GM18508 (cell line): ENCODE measurements around the gene IL17RD.

Source experiments
- ATAC-seq: cut with Tn5 transposase; IDR thresholded peaks from one replicate; pipeline ENCODE4 v1.9.1; 2021; ENCODE audit warnings: moderate number of reproducible peaks; ENCODE audit not compliant: insufficient read depth, unreplicated experiment

IL17RD gene

DNA sequence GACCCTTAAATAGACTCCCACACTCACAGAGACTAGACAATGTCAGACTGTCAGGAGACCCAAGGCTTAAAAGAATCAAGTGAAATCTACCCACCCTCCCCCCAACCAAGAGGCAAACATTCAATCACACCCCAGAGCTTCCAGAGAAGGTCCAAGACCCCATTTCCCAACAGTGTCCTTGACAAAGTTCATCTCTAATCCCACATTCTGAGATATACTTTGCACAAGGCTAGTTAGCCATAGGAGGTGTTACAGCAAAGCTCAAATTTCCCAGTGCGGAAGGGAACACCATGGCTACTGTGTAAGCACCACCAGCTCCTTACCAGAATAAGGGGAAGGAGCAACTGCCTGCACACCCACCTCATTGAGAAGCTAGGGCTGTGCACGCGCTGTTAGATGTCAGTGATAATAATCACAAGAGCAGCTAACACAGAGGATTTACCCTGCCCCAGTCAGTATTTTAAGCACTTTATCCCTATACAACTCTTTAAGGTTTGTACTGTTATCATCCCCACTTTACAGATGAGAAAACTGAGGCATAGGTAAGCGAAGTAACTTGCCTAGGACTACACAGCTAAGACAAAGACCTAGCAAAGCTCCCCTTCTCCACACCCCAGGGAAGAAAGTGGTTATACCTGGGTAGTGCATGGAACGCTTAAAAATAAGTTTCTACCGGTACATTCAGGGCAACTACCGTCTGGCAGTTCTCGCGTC lies 87.4 kb downstream of the IL17RD start:
- no peak for ATAC-seq

DNA sequence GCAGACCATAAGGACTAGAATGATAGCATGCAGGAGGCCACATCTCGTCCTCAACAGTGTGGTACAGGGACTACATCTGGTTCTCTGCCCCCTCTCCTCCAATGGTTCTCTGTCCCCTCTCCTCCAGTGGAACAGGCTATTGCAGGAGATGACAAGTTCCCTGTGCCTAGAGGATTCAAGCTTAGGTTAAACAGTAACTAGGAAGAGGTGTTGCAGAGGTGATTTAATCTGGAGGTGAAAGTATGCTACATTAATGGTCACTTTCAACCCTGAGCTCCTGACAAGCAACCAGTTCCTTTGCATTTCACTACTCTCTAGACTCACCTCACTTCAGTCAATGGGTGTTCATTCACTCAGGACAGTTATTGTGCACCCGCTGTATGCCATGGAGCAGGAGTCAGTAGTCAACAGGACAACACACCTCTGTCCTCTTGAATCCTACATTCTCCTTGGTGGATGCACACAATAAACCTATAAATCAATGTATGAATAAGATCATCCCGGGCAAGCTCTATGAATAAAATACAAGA lies 88.7 kb downstream of the IL17RD start:
- ATAC-seq = no peak

DNA sequence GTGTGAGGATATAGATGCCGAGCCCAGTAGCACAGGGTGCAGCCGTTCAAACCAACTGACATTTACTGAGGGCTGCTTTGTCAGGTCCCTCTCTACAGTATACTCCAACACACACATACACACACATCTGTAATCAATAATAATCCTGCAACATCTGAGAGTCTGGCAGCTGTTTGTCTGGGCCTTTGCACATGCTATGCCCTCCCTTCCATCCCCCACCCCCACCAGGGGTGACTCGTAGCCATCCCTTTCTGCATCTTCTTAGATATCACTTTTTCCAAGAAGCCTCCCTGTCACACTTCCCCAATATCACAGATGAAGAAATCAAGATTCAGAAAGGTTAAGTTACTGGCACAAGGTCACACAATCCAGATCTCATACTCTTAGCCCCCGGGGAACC lies 91.0 kb downstream of the IL17RD start:
- ATAC-seq = no peak

DNA sequence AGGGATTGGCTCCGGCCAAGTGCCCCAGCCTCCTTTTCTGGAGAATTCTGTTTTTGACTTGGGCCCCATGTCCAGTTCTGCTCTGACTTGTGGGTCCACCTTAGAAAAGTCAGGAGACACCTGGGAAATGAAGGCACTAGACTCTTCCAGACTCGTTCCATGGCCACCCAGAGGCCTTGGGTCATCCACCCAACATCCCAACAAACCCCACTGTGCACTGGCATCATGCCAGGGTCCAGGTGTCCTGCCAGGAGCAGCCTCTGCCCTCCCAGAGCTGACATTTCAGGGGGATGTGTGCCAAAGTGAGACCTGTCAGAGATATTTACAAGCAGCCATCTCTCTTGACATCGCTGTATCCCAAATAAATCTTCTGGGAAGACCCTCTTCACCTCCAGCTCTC lies 91.5 kb downstream of the IL17RD start:
- ATAC-seq = no peak

DNA sequence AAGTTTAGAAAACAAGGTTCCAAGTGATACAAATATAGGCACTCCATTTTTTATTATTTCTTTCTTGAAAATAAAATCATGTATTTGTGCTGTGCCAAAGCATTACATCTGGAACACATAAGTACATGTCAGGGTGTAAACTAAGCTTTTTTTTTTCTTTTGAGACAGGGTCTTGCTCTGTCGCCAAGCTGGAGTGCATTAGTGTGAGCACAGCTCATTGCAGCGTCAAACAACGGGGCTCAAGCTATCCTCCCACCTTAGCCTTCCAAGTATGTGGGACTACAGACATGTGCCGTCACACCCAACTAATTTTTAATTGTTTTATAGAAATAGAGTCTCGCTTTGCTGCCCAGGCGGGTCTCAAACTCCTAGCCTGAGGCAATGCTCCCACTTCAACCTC lies 95.7 kb downstream of the IL17RD start:
- no peak for ATAC-seq

DNA sequence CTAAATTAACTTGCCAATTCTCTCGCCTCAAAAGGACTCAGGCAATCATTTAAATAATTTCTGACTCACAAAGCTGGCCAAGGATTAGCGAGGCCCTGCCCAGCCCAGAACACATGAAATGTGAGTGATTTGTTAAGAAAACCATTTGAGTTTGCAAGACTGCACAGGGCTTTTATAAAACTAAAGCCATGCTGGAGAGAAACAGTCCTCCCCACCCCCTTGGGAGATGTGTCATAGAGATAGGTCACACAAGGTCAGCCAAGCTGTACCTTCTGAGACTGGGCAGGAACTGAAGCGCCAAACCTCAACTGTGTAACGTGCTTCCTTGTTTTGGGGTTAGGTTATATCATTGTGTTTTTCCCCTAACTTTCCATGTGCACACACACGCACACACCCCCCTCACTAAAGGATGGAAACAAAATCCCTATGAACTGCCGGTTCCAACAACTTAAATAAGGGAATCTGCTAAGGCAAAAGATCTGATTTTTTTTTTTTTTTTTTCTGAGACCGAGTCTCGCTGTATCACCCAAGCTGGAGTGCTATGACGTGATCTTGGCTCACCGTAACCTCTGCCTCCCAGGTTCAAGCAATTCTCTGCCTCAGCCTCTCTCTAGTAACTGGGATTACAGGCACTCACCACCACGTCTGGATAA lies 96.6 kb downstream of the IL17RD start:
- peak; percentile 99 for ATAC-seq

DNA sequence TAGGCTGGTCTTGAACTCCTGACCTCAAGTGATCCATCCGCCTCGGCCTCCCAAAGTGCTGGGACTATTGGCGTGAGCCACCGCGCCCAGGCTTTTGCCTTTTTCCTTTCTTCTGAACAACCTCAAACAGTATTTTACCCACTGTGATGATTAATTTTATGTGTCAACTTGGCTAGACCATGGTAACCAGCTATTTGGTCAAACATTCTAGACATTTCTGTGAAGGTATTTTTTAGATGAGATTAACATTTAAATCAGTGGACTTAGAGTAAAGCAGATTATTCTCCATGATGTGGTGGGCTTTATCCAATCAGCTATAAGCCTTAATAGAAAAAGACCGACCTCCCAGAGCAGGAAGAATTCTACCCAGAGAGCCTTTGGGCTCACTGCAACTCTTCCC lies 98.7 kb downstream of the IL17RD start:
- no peak for ATAC-seq

DNA sequence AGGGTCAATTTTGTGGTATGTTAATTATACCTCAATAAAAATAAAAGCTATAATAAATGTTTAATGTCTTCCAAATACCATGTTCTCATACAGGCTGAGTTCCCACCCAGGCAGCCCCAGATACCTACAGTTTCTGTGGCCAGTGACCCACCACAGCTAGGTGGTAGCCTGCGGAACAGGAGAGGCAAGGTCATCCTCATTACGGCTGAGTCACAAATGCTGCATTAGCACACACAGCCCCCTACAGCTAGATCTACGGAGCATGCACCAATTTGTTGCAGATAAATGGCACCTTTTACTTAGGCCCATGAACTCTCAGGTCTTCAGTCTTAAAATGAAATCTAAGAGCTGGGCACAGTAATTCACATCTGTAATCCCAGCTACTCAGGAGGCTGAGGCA lies 99.6 kb downstream of the IL17RD start:
- ATAC-seq = no peak

DNA sequence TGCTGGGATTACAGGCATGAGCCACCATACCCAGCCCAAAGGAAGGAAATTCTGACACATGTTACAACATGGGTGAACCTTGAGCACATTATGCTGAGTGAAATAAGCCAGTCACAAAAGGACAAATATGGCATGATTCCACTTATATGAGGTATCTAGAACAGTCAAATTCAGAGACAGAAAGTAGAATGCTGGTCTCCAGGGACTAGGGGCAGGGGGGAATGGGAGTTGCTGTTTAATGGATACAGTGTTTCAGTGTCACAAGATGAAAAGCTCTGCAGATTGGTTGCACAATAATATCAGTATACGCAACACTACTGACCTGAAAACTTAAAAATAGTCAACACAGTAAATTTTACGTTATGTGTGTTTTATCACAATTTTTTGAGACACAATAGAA lies 100.6 kb downstream of the IL17RD start:
- ATAC-seq = no peak

DNA sequence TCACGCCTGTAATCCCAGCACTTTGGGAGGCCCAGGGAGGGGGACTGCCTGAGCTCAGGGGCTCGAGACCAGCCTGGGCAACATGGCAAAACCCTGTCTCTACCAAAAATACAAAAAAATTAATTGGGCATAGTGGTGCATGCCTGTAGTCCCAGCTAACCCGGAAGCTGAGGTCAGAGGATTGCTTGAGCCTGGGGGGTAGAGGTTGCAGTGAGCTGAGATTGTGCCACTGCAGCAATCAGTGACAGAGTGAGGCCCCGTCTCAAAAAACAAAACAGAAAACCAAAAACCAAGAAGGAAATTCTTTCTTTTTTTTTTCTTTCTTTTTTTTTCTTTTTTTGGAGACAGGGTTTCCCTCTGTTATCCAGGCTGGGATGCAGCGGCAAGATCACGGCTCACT lies 101.2 kb downstream of the IL17RD start:
- no peak for ATAC-seq

DNA sequence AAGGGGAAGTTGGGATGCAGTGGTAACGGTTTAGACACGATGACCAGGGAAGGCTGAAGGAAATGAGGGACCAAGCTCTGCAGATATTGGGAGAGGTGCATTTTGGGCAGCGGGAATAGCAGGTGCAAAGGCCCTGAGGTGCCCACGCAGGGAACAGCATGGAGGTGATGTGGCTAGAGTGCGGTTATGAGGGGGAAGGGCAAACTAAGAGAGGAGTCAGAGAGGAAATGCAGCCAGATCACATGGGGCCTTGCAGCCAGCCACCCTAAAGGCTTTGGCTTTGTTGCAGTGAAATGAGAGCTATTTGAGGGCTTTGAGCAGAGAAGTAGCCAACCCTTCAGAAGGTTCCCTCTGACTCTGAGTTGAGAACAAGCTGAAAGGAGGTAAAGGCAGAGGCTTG lies 102.1 kb downstream of the IL17RD start:
- ATAC-seq = no peak

DNA sequence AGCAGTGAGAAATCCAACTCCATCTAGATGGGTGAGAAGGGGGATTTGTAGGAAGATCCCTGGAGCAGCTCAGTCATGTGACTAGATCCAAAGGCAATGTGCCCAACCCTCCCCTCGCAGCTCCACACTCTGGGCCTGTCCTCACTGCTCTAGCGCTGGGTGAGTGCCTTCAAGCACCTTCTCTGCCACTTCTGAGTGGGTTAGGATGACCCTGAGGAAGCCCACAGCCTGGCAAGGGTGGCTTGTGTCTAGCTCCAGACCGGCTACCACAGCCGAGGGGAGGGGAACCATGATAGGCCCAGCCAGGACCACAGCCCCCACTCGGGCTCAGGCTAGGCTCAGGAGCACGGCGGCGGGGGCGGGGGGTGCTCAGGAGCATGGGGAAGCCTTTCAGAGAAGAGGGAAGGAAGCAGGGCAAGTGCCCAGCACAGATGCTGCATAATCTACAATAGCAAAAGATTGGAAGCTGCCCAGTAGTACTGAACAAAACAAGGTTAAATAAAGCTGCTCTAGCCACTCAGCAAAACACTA lies 103.0 kb downstream of the IL17RD start:
- no peak for ATAC-seq

DNA sequence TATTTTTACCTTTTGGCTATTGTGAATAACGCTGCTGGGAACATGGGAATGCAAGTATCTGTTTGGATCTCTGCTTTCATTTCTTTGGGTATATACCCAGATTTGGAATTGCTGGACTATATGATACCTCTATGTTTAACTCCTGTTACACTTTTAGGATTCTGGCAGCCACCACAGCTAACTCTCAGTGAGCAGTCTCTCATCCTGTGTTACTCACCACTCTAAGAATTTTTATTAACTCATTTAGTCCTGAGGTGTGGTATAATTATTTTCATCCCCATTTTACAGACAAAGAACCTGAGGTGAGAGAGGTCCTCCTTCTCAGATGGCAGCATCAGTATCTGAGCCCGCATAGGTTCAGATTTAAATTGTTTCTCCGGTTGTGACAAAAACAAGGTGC lies 103.6 kb downstream of the IL17RD start:
- no peak for ATAC-seq

DNA sequence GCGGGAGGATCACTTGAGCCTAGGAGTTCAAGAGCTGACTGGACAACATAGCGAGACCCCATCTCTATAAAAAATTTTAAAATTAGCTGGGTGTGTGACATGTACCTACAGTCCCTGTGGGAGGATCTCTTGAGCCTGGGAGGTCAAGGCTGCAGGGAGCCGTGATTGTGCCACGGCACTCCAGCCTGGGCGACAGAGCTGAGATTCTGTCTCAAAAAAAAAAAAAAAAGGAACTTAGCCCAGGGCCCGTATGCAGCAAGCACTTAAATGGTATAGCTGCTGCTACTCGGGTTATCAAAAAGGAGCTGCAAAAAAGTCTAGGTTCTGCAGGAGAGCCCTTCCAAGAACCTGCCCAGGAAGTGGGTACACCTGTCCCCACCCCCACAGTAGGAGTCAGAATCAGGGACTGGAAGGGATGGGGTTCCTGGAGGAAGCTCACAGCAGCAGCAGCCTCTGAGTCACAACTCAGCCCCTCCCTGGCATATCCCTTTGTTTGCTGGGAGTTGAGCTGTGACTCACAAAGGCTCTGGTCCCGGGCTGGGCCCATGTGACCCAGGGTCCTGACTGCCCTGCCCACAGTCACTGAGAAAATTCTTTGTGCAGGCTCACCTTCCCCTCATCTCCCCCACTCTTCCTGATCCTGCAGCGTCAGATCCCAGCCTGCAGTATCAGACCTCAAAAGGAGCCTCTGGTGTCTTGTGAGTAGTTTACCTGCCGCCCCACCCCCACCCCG lies 104.9 kb downstream of the IL17RD start, which contains the start of gene SPATA12:
TSS of gene SPATA12 (plus strand) at position 576 of the 733 bp plus-strand sequence. CDS start 13,031 bp downstream, outside the sequence.
- no peak for ATAC-seq

DNA sequence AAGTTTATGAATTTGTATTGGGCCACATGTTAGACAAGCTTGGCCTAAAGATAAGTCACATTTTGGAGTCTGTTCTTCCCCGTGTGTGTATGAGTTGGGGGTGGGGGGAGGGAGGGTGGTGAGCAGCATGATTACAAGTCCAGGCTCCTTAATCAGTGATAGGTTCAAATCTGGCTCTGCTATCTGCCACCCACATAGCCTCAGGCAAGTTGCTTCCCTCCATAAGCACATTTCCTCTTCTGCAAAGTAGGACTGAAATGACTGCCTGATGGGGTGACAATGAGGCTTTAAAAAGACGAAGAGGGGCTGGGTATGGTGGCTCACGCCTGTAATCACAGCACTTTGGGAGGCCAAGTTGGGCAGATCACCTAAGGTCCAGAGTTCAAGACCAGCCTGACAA lies 105.7 kb downstream of the IL17RD start:
- no peak for ATAC-seq

DNA sequence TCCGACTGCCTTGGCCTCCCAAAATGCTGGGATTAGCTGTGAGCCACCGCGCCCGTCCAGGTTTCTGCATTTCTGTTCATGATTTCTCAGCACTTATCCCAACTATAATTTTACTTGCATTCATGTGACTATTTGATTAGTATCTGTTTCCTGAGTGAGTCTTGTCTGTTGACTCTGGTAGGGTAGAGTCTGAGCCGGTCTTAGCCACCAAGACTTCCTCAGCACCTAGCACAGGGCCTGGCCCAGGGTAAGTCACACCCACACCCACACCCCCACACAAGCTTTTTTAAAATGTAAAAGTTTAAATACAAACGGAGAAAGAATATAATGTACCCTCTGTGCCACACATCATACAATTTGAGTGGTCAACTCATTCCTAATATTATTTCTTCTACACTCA lies 107.8 kb downstream of the IL17RD start:
- no peak for ATAC-seq

DNA sequence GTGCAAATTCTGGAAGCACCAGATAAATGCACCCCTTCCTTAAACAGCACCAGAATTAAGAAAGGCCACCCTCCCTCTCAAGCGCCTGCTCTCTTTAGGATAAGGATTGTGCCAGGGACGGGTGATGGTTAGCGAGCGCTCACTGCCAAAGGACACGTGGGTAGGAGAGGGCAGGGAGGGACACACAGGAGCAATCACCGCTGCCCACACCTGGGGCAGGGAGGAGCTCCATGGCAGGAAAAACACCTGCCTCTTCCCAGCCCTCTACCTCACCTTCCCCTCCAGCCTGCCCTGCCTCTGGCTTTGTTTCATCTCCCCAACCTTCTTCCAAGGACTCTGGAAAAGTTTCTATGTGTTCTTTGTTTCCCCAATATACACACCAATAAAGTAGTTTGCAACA lies 112.0 kb downstream of the IL17RD start:
- ATAC-seq = no peak

DNA sequence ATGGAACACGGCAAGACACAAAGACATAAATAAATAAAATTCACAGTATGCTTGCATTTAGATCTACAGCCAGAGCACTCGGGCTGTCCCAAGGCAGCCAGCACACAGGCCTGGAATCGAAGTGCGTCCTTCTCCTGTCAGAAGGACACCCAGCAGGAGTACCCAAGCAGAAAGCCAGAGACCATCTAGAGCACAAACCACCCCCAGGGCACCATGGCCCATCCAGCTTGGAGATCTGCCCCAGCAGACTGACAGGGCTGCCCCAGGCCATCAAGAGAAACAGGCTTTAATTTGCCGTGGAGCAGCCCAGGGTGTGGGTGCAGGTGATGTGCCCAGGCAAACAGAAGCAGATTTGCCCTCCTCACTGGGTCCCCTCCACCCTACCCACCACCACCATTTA lies 112.5 kb downstream of the IL17RD start:
- ATAC-seq = no peak

DNA sequence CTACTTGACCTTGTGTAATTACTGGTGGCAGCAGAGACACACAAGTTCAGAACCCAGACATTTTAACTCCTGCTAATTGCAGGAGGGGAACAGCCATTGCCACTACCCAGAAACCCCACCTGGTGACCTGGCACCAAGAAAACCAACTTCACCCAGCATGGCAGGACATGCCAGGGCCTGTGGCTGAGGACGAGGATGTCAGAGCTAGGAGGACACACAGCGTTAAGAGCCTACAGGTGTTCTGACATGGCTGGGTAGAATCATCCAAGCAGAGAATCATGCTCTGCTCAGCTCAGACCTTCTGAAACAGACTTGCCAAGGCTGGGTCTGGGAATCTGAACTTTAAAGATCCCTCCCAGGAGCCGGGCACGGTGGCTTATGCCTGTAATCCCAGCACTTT lies 116.4 kb downstream of the IL17RD start:
- no peak for ATAC-seq

DNA sequence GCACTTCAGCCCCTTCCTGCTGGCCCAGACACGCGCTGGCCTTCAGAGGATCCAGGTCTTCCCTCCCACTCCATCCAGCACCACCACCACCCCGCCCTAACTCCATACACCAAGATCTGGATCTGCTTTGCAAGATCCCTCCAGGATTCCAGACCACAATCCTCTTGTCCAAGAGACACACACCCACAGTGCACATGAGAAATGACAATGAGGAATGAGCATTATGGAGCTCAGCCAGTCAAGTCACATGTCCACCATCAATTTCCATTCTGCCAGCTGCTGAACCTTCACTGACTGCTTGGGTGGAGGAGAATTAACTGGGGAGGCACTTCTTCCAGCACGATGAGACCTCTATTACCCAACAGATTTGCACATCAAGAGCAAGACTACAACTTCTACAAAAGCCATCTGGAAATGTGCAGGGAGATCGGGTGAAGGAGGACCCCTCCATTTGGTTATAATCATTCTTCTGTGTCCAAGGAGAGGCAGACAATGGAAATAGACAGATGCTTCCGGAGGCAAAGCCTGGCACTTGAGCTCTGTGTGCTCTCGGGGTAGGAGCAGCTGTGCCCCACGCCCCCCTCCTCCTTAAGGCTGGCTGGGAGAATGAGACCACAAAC lies 117.0 kb downstream of the IL17RD start:
- no peak for ATAC-seq
